ENCODE measurements around the gene PIM3.

The PIM3 gene

GRCh38 chr22:49962012-49962750 lies 1.6 kb downstream of the PIM3 start:
- Histone ChIP-seq H3K4me3 (ENCODE audit: low read depth in 1 of 2, low read length in 2 of 2) (peak overlapping the region; percentile 81 to 89), H3K27me3 (ENCODE audit: control insufficient read depth in 1 of 2, insufficient read depth in 2 of 2, low read length in 2 of 2) (no peaks in the 10 kb centered on the region), H3K4me1 (ENCODE audit: control insufficient read depth in 1 of 2, insufficient read depth in 2 of 2, low read length in 2 of 2) (peaks cover 42 to 48% of the 10 kb centered on the region in 2 donors), H3K36me3 (ENCODE audit: control insufficient read depth in 1 of 2, insufficient read depth in 2 of 2, low read length in 2 of 2) (peaks cover 17 to 20% of the 10 kb centered on the region in 2 donors), H3K9ac (ENCODE audit: low read depth in 1 of 2, low read length in 2 of 2) (peak overlapping the region; percentile 94 to 96), H3K9me3 (ENCODE audit: control insufficient read depth in 1 of 2, low read length in 2 of 2) (no peaks in the 10 kb centered on the region), H3K27ac (ENCODE audit: low read depth, low read length) (peak overlapping the region; percentile 89)

- no peaks in the 10 kb centered on the region for H3K27me3 ChIP-seq (ENCODE audit: control insufficient read depth in 1 of 2, insufficient read depth in 2 of 2, low read length in 2 of 2)
- H3K4me3 ChIP-seq (ENCODE audit: low read depth in 1 of 2, low read length in 2 of 2) = peak overlapping the region; percentile 69 to 89
- H3K4me1 ChIP-seq (ENCODE audit: control insufficient read depth in 1 of 2, insufficient read depth in 2 of 2, low read length in 2 of 2) = peaks cover 42 to 54% of the 10 kb centered on the region in 2 donors
- peak overlapping the region; percentile 89 for H3K27ac ChIP-seq (ENCODE audit: low read depth, low read length)
- H3K36me3 ChIP-seq (ENCODE audit: control insufficient read depth in 1 of 2, insufficient read depth in 2 of 2, low read length in 2 of 2) = peaks cover 17 to 20% of the 10 kb centered on the region in 2 donors
- peak overlapping the region; percentile 59 to 96 for H3K9ac ChIP-seq (ENCODE audit: low read depth in 1 of 2, low read length in 2 of 2)
- H3K9me3 ChIP-seq (ENCODE audit: control insufficient read depth in 1 of 2, low read length in 2 of 2) = no peaks in the 10 kb centered on the region
Observed at GRCh38 chr22:49962751-49963646, 2.4 kb downstream of the PIM3 start.

- peak overlapping the region in 1 of 2 donors; percentile 96 for H3K9ac ChIP-seq (ENCODE audit: low read depth in 1 of 2, low read length in 2 of 2)
- no peaks in the 10 kb centered on the region for H3K27me3 ChIP-seq (ENCODE audit: control insufficient read depth in 1 of 2, insufficient read depth in 2 of 2, low read length in 2 of 2)
- peaks cover 17 to 20% of the 10 kb centered on the region in 2 donors for H3K36me3 ChIP-seq (ENCODE audit: control insufficient read depth in 1 of 2, insufficient read depth in 2 of 2, low read length in 2 of 2)
- H3K9me3 ChIP-seq (ENCODE audit: control insufficient read depth in 1 of 2, low read length in 2 of 2) = no peaks in the 10 kb centered on the region
- no peak overlapping the region for H3K27ac ChIP-seq (ENCODE audit: low read depth, low read length)
- peaks cover 40 to 51% of the 10 kb centered on the region in 2 donors for H3K4me1 ChIP-seq (ENCODE audit: control insufficient read depth in 1 of 2, insufficient read depth in 2 of 2, low read length in 2 of 2)
- H3K4me3 ChIP-seq (ENCODE audit: low read depth in 1 of 2, low read length in 2 of 2) = peak overlapping the region; percentile 69 to 89
Observed at GRCh38 chr22:49963647-49964026, 3.1 kb downstream of the PIM3 start.

- Histone ChIP-seq H3K9ac (ENCODE audit: low read depth in 1 of 2, low read length in 2 of 2) (peak overlapping the region in 1 of 2 donors; percentile 96), H3K4me1 (ENCODE audit: control insufficient read depth in 1 of 2, insufficient read depth in 2 of 2, low read length in 2 of 2) (peaks cover 32 to 45% of the 10 kb centered on the region in 2 donors), H3K27ac (ENCODE audit: low read depth, low read length) (peak overlapping the region; percentile 32), H3K27me3 (ENCODE audit: control insufficient read depth in 1 of 2, insufficient read depth in 2 of 2, low read length in 2 of 2) (no peaks in the 10 kb centered on the region), H3K36me3 (ENCODE audit: control insufficient read depth in 1 of 2, insufficient read depth in 2 of 2, low read length in 2 of 2) (peaks cover 17 to 20% of the 10 kb centered on the region in 2 donors), H3K9me3 (ENCODE audit: control insufficient read depth in 1 of 2, low read length in 2 of 2) (no peaks in the 10 kb centered on the region), H3K4me3 (ENCODE audit: low read depth in 1 of 2, low read length in 2 of 2) (peak overlapping the region in 1 of 2 donors; percentile 89)
Observed at GRCh38 chr22:49964136-49965090, 3.8 kb downstream of the PIM3 start.

GRCh38 chr22:49965091-49966040 lies 4.8 kb downstream of the PIM3 start:
- Histone ChIP-seq H3K36me3 (ENCODE audit: control insufficient read depth in 1 of 2, insufficient read depth in 2 of 2, low read length in 2 of 2) (peaks cover 17 to 20% of the 10 kb centered on the region in 2 donors), H3K9me3 (ENCODE audit: control insufficient read depth in 1 of 2, low read length in 2 of 2) (no peaks in the 10 kb centered on the region), H3K9ac (ENCODE audit: low read depth in 1 of 2, low read length in 2 of 2) (no peak overlapping the region), H3K27ac (ENCODE audit: low read depth, low read length) (peak overlapping the region; percentile 42), H3K4me3 (ENCODE audit: low read depth in 1 of 2, low read length in 2 of 2) (no peak overlapping the region), H3K27me3 (ENCODE audit: control insufficient read depth in 1 of 2, insufficient read depth in 2 of 2, low read length in 2 of 2) (no peaks in the 10 kb centered on the region), H3K4me1 (ENCODE audit: control insufficient read depth in 1 of 2, insufficient read depth in 2 of 2, low read length in 2 of 2) (peaks cover 31 to 48% of the 10 kb centered on the region in 2 donors)

- Histone ChIP-seq H3K4me3 (ENCODE audit: low read depth in 1 of 2, low read length in 2 of 2) (no peak overlapping the region), H3K36me3 (ENCODE audit: control insufficient read depth in 1 of 2, insufficient read depth in 2 of 2, low read length in 2 of 2) (peaks cover 17 to 20% of the 10 kb centered on the region in 2 donors), H3K9me3 (ENCODE audit: control insufficient read depth in 1 of 2, low read length in 2 of 2) (no peaks in the 10 kb centered on the region), H3K9ac (ENCODE audit: low read depth in 1 of 2, low read length in 2 of 2) (peak overlapping the region in 1 of 2 donors; percentile 21), H3K27ac (ENCODE audit: low read depth, low read length) (peak overlapping the region; percentile 78), H3K27me3 (ENCODE audit: control insufficient read depth in 1 of 2, insufficient read depth in 2 of 2, low read length in 2 of 2) (no peaks in the 10 kb centered on the region), H3K4me1 (ENCODE audit: control insufficient read depth in 1 of 2, insufficient read depth in 2 of 2, low read length in 2 of 2) (peaks cover 38 to 53% of the 10 kb centered on the region in 2 donors)
Observed at GRCh38 chr22:49966041-49966773, 5.6 kb downstream of the PIM3 start.

- peaks cover 43 to 53% of the 10 kb centered on the region in 2 donors for H3K4me1 ChIP-seq (ENCODE audit: control insufficient read depth in 1 of 2, insufficient read depth in 2 of 2, low read length in 2 of 2)
- H3K4me3 ChIP-seq (ENCODE audit: low read depth in 1 of 2, low read length in 2 of 2) = peak overlapping the region in 1 of 2 donors; percentile 16
- H3K27me3 ChIP-seq (ENCODE audit: control insufficient read depth in 1 of 2, insufficient read depth in 2 of 2, low read length in 2 of 2) = no peaks in the 10 kb centered on the region
- H3K9me3 ChIP-seq (ENCODE audit: control insufficient read depth in 1 of 2, low read length in 2 of 2) = no peaks in the 10 kb centered on the region
- H3K9ac ChIP-seq (ENCODE audit: low read depth in 1 of 2, low read length in 2 of 2) = peak overlapping the region; percentile 12 to 21
- peak overlapping the region; percentile 78 for H3K27ac ChIP-seq (ENCODE audit: low read depth, low read length)
- H3K36me3 ChIP-seq (ENCODE audit: control insufficient read depth in 1 of 2, insufficient read depth in 2 of 2, low read length in 2 of 2) = peaks cover 14% of the 10 kb centered on the region in 2 donors
Observed at GRCh38 chr22:49966774-49967705, 6.5 kb downstream of the PIM3 start.

- H3K9ac ChIP-seq (ENCODE audit: low read depth in 1 of 2, low read length in 2 of 2) = peak overlapping the region in 1 of 2 donors; percentile 13
- peak overlapping the region; percentile 78 for H3K27ac ChIP-seq (ENCODE audit: low read depth, low read length)
- H3K36me3 ChIP-seq (ENCODE audit: control insufficient read depth in 1 of 2, insufficient read depth in 2 of 2, low read length in 2 of 2) = peaks cover 11 to 13% of the 10 kb centered on the region in 2 donors
- no peaks in the 10 kb centered on the region for H3K27me3 ChIP-seq (ENCODE audit: control insufficient read depth in 1 of 2, insufficient read depth in 2 of 2, low read length in 2 of 2)
- H3K9me3 ChIP-seq (ENCODE audit: control insufficient read depth in 1 of 2, low read length in 2 of 2) = no peaks in the 10 kb centered on the region
- H3K4me1 ChIP-seq (ENCODE audit: control insufficient read depth in 1 of 2, insufficient read depth in 2 of 2, low read length in 2 of 2) = peaks cover 39 to 52% of the 10 kb centered on the region in 2 donors
- H3K4me3 ChIP-seq (ENCODE audit: low read depth in 1 of 2, low read length in 2 of 2) = peak overlapping the region in 1 of 2 donors; percentile 16
Observed at GRCh38 chr22:49967706-49968208, 7.2 kb downstream of the PIM3 start.
